HG02571 (cell line): Measurements from ENCODE around the gene AWAT2.

Experiments used
- ATAC-seq: cut with Tn5 transposase; IDR thresholded peaks from one replicate; pipeline ENCODE4 v1.9.1; 2021; ENCODE audit warnings: mild to moderate bottlenecking, moderate library complexity; ENCODE audit not compliant: unreplicated experiment

The AWAT2 gene, protein sequence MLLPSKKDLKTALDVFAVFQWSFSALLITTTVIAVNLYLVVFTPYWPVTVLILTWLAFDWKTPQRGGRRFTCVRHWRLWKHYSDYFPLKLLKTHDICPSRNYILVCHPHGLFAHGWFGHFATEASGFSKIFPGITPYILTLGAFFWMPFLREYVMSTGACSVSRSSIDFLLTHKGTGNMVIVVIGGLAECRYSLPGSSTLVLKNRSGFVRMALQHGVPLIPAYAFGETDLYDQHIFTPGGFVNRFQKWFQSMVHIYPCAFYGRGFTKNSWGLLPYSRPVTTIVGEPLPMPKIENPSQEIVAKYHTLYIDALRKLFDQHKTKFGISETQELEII

DNA sequence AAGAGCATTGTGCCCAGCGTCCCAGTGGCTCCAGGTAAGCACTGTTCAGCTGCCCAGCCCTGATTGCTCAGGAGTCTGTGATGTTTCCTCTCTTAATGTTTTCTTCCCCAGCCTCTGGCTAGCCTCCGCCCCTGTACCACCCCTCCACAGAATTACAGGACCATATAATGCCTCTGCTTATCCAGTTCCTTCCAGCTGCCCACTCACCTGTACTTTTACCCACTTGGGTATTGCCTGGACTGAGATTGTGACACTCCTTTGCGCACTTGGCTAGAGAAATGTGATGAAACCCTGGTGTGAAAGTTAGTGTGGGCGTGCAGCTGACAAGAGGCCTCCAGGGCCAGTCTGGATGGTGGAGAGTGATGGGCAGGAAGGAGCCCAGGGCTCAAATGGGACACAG is at the start of gene AWAT2:
Gene AWAT2, minus strand, starts transcription at position 14 of the 400 bp plus-strand sequence. Its CDS starts 6 bp downstream, at position 8.
- no peak for ATAC-seq

DNA sequence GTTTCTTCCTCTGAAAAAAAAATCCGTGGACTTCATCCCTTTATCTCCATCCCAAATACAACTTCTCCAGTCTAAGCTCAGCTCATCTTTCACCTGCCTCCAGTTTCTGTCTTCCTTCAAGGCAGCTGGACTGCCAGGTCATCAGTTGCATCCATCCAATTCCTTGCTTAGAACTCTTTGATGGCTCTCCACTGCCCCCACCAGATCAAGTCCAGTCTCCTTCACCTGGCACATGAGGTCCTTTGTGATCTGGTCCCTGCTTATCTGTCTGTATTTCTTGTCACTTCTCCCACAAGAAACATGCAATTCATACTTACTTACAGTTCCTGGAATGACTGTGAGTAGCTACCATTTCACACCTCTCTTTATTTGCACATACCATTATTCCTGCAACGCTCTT is 46.3 kb upstream of the AWAT2 start:
- ATAC-seq, result no peak

DNA sequence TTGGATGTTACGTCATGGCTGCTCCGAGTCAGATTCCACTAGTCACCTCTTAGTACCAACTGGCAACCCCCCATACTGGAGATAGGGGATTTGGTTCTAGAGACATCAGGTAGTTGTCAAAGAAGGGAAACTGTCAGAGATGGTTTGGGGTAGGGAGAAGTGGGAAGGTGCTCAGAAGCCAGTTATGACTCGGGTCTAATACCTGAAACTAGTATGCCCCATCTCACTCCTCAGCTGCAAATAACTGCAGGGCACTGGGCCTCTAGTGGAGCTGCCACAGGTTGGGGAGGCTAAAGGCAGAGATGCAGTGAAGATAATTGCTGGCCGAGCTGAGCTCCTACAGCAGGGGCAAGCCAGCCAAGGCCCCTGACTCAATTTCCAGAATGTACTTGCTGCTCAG is 42.5 kb upstream of the AWAT2 start:
- no peak for ATAC-seq

DNA sequence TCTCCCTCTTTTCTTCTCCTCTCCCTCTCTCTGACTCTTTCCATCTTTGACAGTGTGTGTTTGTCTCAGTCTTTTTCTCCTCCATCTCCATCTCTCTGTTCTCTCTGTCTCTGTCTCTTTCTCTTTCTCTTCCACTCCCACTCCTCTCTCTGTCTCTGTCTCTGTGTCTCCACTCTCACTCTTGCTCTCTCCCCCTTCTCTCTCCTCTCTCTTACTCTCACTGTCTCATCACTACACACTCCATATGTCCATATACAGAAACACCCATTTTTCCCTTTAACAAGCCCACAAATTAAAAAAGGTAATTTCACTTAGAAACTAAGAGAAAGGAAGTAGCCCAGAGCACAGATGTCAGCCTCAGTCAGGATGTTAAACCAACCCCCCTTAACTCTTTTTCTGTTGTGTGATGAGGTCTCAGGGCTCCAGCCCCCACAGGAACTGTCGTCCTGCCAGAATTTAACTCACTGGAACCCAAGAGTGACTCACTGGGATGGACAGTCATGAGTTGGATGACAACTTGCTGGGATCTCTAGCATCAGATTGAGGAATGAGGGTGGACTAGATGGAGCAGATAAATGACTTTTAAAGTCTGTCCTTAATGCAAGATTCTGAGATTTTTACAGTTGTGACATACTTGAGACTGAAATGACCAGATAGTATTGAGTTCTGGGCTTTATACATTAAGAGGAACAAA is 40.0 kb upstream of the AWAT2 start:
- no peak for ATAC-seq

DNA sequence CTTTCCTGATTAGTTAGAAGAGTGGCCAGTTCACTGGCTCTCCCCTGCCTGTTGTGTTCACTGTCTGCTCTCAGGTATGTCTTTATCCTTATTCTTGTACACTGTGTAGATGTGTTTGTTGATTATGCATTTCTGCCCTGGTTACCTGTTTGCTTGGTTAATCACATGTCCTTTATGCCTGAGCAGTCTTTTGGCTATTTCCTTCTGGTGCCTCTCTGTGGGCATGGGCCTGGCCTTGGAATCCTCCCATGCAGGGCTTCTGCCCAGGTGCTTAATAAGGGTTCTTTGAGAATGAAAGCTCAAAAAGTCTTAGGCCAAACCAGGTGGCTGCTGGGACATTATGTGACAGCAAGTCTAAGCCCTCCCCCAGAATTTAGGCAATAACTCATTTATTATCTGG is 39.0 kb upstream of the AWAT2 start:
- ATAC-seq, result no peak

DNA sequence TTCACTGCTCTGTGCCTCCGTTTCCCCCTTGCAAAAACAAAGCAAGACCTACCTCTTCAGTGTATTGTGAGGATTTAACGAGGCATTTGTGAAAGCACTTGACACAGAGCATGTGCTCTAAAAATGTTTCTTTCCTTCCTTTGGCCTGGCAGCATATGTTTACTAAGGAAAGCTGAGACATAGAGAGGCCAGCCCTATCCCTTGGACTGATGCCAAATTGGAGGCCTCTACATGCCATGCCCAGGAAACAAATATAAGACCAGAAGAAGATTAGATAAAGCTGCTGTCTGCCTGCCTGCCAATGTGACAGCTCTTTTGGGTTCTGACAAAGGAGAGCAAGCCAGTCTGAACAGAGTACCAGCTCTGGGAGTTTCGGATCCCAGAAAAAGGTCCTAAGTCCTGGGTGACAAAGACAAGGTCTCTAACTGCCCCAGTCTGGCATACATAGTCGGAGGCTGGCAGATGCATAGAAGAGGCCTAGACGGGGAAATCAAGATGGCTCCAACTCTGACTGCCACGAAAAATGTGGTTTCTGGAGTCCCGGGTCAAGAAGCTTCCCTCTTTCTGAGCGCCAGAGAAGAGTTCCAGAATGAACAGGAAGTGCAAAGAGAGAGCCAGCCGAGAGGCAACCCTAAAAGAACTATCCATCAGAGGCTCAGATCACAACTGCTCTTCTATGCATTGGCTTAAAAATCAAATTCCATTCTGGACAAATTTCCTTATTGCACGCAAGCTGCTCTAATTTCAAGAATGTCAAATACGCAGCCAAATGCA is 38.3 kb upstream of the AWAT2 start:
- ATAC-seq, result no peak

DNA sequence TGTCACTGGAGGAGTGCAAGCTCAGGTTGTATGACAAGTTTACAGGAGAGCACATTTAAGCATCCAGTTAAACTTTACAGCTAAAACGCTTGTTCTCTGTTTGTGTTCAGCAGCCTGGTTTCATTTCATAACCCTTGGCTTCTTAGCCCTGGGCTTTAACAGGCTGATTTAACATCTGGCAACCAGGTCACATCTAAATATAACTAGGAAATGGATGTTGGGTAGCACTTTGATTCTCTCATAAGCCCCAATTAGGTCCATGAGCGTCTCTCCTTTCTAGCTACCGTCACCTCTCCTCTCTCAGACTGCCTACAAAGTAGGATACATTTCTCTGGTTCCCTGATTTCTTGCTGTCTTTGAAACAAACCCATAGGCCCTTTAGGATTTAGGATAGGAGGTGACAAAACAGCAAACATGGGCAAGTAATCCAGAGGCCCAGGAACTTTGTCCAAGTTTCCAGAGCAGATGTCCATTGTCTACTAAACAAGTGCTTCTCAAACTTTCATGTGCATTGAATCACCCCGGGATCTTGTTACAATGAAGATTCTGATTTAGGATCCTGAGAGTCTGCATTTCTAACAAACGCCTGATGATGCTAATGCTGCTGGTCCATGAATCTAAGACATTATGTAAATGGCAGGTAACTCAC is 35.0 kb upstream of the AWAT2 start:
- ATAC-seq, result no peak

DNA sequence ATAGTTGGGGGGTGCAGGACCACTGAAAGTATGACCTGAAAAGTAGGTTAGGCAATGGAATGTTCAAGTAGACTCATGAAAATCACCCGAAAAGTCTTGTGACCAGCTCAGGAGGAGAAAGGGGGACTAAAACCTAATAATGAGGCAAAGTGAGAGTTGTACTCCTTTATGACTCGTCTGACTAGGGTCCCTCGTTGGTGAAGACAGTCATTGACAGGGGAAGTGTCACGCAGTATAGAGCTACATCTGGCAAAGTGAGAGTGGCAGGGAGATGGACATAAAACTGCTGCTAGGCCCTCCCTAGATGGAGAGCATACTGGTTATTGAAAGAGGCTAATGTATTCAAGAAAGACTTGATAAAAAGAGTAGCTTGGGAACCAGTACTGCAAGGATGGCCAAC is 33.0 kb upstream of the AWAT2 start:
- ATAC-seq, result no peak

DNA sequence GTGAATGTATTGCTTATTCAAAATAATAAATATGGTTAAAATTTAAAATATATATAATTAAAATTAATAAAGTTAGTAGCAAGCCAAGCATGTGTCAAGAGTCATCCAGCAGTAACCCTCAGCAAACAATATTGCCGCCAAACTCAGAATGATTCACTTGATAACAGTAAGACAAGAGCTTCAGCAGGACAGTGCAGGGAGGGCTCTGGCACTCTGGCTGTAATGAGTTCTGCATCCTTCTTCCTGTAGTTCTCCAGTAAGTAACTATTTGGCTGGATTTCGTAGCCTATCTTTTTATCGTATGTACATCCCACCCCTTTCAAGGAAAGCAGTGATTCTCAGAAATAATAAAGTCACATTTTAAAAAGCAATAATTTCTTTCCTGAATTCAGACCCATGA is 30.1 kb upstream of the AWAT2 start:
- no peak for ATAC-seq

DNA sequence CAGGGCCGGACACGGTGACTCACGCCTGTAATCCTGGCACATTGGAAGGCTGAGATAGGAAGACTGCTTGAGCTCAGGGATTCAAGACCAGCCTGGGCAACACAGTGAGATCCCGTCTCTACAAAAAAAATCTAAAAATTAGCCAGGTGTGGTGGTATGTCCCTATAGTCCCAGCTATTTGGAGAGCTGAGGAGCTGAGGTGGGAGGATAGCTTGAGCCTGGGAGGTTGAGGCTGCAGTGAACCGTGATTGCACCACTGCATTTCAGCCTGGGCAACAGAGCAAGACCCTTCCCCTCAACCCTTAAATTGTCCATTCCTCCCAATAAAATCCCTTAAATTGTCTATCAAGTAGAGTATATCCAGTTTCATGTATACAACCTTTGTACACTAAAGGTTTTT is 29.6 kb upstream of the AWAT2 start:
- no peak for ATAC-seq

DNA sequence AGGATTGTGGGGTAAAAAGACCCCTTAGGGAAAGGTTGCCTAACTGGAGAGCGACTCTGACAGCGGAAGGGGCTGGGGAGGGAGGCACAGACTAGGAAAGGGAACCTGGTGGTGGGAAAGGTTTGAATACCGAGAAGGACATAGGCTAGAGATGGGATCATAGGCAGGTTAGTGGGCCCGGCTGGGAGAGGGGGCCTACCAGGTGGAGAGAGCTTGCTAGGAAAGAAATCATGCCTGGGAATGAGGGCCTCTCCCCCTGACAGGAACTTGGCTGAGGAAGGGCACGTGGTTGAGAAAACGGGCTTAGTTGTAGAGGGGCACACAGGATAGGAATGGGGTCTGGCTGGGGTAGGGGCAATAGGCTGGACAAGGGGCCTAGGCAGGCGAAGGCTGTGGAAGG is 16.9 kb upstream of the AWAT2 start:
- no peak for ATAC-seq

DNA sequence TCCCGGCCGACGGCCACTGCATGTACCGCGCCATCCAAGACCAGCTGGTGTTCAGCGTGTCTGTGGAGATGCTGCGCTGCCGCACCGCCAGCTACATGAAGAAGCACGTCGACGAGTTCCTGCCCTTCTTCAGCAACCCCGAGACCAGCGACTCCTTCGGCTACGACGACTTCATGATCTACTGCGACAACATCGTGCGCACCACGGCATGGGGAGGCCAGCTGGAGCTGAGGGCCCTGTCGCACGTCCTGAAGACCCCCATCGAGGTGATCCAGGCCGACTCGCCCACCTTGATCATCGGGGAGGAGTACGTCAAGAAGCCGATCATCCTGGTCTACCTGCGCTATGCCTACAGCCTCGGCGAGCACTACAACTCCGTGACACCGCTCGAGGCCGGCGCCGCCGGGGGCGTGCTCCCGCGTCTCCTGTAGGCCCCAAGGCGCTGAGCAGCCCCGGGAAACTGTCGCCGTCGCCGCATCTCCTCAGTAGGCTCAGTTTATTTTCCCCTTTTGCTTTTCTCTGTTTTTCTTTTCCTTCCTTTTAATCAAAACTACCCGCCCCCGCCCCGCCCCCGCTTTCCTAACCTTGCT is 13.3 kb upstream of the AWAT2 start:
- no peak for ATAC-seq

DNA sequence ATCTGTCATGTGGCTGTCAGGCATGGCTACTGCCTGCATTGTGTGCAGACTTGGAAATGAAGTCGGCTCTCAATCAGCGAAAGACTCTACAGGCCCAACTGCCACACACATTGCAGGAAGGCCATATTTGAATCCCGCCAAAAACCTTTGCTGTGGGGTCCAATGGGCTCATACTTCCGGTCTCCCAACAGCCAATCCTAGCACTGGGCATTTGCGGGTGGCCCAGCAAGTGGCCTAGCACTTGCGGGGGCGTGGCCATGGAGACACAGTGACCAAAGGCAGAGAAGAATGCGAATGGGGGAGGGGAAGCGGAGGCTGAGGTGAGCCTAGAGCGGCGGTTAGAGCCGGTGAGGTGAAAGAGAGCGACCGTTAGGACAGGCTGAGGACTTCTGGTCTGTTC is 12.3 kb upstream of the AWAT2 start, which contains the start of gene OTUD6A:
Gene OTUD6A, plus strand, starts transcription at position 382 of the 400 bp plus-strand sequence. CDS start 68 bp downstream, outside the sequence.
- no peak for ATAC-seq

DNA sequence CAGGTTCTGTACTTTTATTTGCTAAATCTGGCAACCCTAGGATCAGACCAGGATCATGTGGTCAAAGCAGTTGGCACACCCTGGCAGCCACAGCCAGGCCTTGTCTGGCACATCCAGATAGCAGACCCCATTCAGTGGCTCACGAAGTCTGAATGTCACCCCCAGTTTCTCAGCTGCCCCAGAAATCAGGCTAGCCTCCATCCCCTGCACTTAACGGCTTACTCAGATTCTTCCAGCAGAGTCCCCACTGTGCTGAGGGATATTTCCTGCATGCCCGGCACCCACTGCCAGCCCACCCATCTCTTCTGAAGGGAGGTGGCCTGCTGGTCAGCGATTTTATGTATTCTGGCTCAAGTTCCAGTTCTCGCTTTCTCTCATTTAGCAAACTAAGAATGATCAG is 4.7 kb upstream of the AWAT2 start:
- ATAC-seq, result no peak

DNA sequence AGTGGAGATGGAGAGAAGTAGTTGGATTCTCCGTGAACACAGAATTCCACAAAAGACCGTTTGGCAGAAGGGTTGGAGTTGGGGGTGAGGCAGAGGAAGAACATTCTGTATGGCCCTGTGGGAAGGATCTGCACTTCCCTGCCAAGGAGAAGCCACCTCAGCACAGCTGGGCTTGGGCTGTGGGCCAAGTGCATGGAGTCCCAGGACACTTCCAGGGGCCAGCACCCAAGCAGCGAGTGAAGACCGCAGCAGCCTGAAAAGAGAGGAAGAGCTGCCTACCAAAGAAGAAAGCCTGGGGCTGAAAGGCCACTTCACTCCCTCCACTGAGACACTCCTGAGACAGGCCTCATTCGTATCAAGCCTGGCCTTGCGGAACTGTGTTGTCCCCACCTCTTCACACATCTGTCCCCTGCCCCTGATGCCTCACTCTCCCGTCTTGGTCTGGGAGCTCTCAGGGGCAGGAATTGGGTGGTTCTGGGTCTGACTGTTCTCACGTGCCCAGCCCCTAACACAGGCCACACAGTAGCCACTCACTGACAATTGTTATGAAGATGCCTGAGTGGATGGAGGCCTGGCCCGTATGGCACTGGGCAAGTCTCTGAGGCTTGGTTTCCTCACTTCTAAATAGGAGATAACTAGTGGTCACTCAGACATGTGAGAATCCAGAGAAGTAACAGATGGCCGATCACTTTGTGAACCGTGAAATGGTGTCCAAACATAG is 3.3 kb upstream of the AWAT2 start:
- ATAC-seq, result no peak

DNA sequence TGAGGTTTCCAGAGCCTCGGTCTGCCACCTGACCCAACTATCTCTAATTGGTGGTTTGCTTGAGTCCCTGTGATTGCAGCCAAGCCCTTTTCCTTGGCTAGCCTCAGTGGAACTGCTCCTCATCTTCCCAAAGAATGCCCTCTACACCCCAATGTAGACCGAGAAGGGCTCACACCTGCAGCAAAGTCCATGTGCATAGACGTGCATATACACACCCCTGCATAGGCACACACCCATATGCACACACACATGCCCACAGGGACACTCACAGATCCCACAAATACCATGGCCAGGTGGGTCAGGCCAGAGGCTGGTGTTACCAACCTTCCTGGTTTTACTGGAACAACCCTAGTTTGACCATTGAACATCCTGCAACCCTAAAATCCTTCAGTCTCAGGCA is 332 bp downstream of the AWAT2 start:
- no peak for ATAC-seq

DNA sequence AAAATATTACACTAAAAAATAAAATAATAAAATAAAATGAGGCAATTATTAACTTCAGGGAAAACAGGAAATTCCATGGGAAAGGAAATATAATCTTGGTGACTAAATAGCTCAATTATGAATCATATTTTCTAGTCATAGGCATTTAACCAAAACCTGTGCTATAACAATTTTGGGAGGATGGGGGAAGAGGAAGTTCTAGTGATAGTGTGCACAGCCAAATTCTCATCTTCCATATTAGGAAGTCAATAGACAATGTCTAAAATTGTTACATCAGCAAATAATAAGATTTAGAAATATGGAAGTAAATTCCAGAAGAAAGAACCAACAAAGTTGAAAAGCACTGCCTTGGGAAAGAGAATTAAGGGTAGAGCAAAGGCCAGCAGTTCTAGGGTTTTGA is 2.8 kb downstream of the AWAT2 start:
- ATAC-seq, result no peak

DNA sequence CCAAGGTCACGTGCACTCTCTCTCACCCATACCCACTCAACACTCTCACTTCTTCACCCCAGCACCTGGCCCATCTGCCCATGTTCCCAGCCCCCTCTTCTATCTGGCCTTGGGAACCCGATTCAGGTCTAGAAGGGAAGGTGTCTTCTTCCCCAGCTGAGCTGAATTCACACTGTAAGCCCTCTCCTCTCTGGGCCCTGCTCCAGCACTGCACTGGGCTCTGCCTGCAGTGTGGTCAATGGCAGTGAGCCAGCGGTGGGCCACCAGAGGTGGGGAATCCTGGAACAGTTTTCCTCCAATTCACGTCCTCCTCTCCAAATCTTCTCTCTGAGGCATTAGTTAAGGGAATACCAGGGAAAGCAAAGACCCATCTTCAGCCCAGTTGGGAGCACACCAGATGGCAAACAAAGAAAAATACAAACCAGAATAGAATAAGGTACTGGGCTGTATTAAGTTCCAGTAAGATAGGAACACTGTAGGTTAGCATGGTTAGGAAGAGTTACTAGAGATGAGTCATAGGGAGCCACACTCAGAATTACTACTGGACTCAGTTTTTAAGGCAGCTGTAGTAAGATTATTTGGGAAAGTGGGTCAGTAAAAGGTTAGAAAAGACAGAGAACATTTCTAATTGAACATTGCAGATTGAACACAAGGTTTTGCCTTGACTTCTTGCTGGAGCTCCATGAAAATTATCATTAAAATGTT is 5.0 kb downstream of the AWAT2 start:
- no peak for ATAC-seq

DNA sequence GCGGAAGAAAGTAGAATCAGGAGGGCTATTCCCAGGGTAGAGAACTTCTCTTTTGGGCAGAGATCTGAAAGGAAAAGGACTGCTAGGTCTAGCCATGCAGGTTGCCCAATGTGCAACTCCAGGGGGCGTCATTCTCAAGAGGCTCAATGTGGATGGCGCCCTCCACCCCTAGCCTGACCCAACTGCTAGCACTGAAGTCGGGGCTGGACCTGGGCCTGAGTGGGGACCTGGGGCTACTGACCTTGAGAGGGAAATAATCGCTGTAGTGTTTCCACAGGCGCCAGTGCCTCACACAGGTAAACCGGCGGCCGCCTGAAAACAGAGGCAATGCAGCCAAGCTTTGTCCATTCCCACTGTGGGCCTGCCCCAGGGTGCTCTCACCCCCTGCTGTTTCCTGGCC is 6.1 kb downstream of the AWAT2 start:
- ATAC-seq, result no peak
